GM19468 (cell line): ENCODE results near the gene FLVCR1.
"Not testable (repeated sequence)": the region's sequence is repeated elsewhere in the genome, so short reads cannot be mapped to it uniquely, and the experiment has no call there.

Experiments
- ATAC-seq: cut with Tn5 transposase; IDR thresholded peaks from one replicate; pipeline ENCODE4 v1.9.1; 2021; ENCODE audit warnings: mild to moderate bottlenecking, moderate library complexity, moderate number of reproducible peaks; ENCODE audit not compliant: unreplicated experiment; ENCODE audit errors: extremely low read depth

FLVCR1 gene

GRCh38 chr1:212858461-212859265 lies 588 bp downstream of the FLVCR1 start:
- ATAC-seq, result no peak

- ATAC-seq, result no peak
Measured at GRCh38 chr1:212860713-212861581, 2.9 kb downstream of the FLVCR1 start.

- no peak for ATAC-seq
Measured at GRCh38 chr1:212862111-212862690, 4.1 kb downstream of the FLVCR1 start.

GRCh38 chr1:212863345-212863744 lies 5.3 kb downstream of the FLVCR1 start:
- not testable (repeated sequence) for ATAC-seq

GRCh38 chr1:212864201-212864600 lies 6.1 kb downstream of the FLVCR1 start:
- ATAC-seq, result no peak

GRCh38 chr1:212867192-212867591 lies 9.1 kb downstream of the FLVCR1 start:
- no peak for ATAC-seq

GRCh38 chr1:212871976-212872375 lies 13.9 kb downstream of the FLVCR1 start:
- no peak for ATAC-seq

GRCh38 chr1:212873518-212873917 lies 15.4 kb downstream of the FLVCR1 start:
- no peak for ATAC-seq

GRCh38 chr1:212878418-212878817 lies 20.3 kb downstream of the FLVCR1 start:
- ATAC-seq, result no peak

GRCh38 chr1:212879947-212880690 lies 22.0 kb downstream of the FLVCR1 start:
- no peak for ATAC-seq

GRCh38 chr1:212884592-212884991 lies 26.5 kb downstream of the FLVCR1 start:
- no peak for ATAC-seq

- no peak for ATAC-seq
Measured at GRCh38 chr1:212892108-212892507, 34.0 kb downstream of the FLVCR1 start.

GRCh38 chr1:212899845-212900244 lies 41.8 kb downstream of the FLVCR1 start:
- ATAC-seq, result no peak

GRCh38 chr1:212901290-212901689 lies 43.2 kb downstream of the FLVCR1 start:
- ATAC-seq, result no peak

- no peak for ATAC-seq
Measured at GRCh38 chr1:212902054-212902453, 44.0 kb downstream of the FLVCR1 start.

GRCh38 chr1:212903664-212904063 lies 45.6 kb downstream of the FLVCR1 start:
- ATAC-seq, result no peak

GRCh38 chr1:212908071-212908470 lies 50.0 kb downstream of the FLVCR1 start:
- ATAC-seq, result not testable (repeated sequence)

GRCh38 chr1:212908971-212909370 lies 50.9 kb downstream of the FLVCR1 start:
- ATAC-seq, result no peak

GRCh38 chr1:212909652-212910063 lies 51.6 kb downstream of the FLVCR1 start:
- no peak for ATAC-seq

- not testable (repeated sequence) for ATAC-seq
Measured at GRCh38 chr1:212910213-212910612, 52.1 kb downstream of the FLVCR1 start.
